Aorta (tissue), 5 donors: ENCODE measurements around the gene FIGN. TPM values are rescaled to one million over a fixed set of nuclear protein-coding genes. Genes with fewer than 3 reads are reported as not detected.

Experiments used
- ATAC-seq: fragments of 200-7000 bp; cut with Tn5 transposase; one replicate; pipeline ENCODE4 v1.9.1; 2022; ENCODE audit warnings: moderate library complexity; ENCODE audit not compliant: low FRiP score
- DNase-seq, 2 donors: peaks; one replicate each; pipeline ENCODE4 v3.0.0-alpha.2; 2020
- H3K27ac ChIP-seq, 2 donors: one replicate each; pipeline ENCODE4 v1.5.1; 2013; ENCODE audit warnings: low read length in 2 of 2, mild to moderate bottlenecking in 2 of 2, moderate library complexity in 2 of 2, control low read depth in 1 of 2, inconsistent platforms in 1 of 2, low read depth in 1 of 2
- H3K27me3 ChIP-seq, 2 donors: one replicate each; pipeline ENCODE4 v1.6.1; 2013; ENCODE audit warnings: control low read depth in 1 of 2, low read length in 1 of 2, mild to moderate bottlenecking in 1 of 2, moderate library complexity in 1 of 2; ENCODE audit not compliant: insufficient read depth in 2 of 2, control insufficient read depth in 1 of 2
- H3K36me3 ChIP-seq, 2 donors: one replicate each; pipeline ENCODE4 v1.6.1; 2013; ENCODE audit warnings: control low read depth in 1 of 2, low read length in 1 of 2, mild to moderate bottlenecking in 1 of 2; ENCODE audit not compliant: insufficient read depth in 2 of 2, control insufficient read depth in 1 of 2
- H3K4me1 ChIP-seq, 2 donors: one replicate each; pipeline ENCODE4 v1.6.1; 2013; ENCODE audit warnings: low read length in 2 of 2, control low read depth in 1 of 2, mild to moderate bottlenecking in 1 of 2, moderate library complexity in 1 of 2; ENCODE audit not compliant: insufficient read depth in 2 of 2, control insufficient read depth in 1 of 2
- H3K4me3 ChIP-seq, 2 donors: one replicate each; pipeline ENCODE4 v1.5.1; 2013; ENCODE audit warnings: low read length in 2 of 2, control low read depth in 1 of 2, mild to moderate bottlenecking in 1 of 2
- H3K9me3 ChIP-seq: one replicate; pipeline ENCODE4 v1.6.1; 2013; ENCODE audit warnings: mild to moderate bottlenecking, low read length; ENCODE audit not compliant: control insufficient read depth
- WGBS, 2 donors: extraction: QIAGEN DNeasy Blood & Tissue Kit; methylation state at CpG; one replicate each; pipeline ENCODE4 v1.1.7; 2013; 5-methylcytosine and 5-hydroxymethylcytosine counted together
- intact Hi-C, 2 donors: fragments of 100-400 bp; cut with DNase I; formaldehyde crosslinking; loops; one replicate each; pipeline versions ENCODE4 v1.14.2 to v1.15.0; 2022
- polyA plus RNA-seq, 2 donors: library from polyadenylated mRNA; stranded (reverse); fragments of 200-250 nt; gene quantifications; one replicate each; pipeline ENCODE4 v1.2.3, GENCODE V29; 2013
- total RNA-seq, 2 donors: library from RNA; stranded (reverse); fragmentation: NEBNext Ultra II Directional; extraction: Animal tissue kit (Norgen Biotek cat#: 25700); gene quantifications; one replicate each; pipeline ENCODE4 v1.2.1, GENCODE V29; 2021
- donor health status: healthy with polysubstance abuse.
- donor health status: Bipolar disorder and iron deficiency.
- donor health status: DM: no; HTN: no; CAD: no.
- donor health status: DM: no; HTN: no; CAD: no.
- donor health status: DM: yes; HTN: yes; CAD: no.

Gene FIGN
- total and polyA plus RNA-seq, 4 donors = 1.6 to 27.8 (median 8.3) TPM

GRCh38 chr2:163768881-163769695 lies 33.3 kb upstream of the FIGN start:
- Histone ChIP-seq H3K27me3 (no peaks in the 10 kb centered on the region), H3K36me3 (no peaks in the 10 kb centered on the region), H3K4me3 (no peak overlapping the region), H3K9me3 (no peaks in the 10 kb centered on the region), H3K4me1 (no peaks in the 10 kb centered on the region), H3K27ac (no peak overlapping the region)
- WGBS, 2 donors = 25 to 29% methylated on average over 7 of the region's 7 CpGs
- no peak for ATAC-seq
- DNase-seq = no peak
- intact Hi-C loops = no loop called here

GRCh38 chr2:163767097-163767496 lies 31.3 kb upstream of the FIGN start:
- ATAC-seq (no peak), DNase-seq (no peak)
- no peaks in the 10 kb centered on the region for H3K4me1 ChIP-seq
- no peak overlapping the region for H3K4me3 ChIP-seq
- no peaks in the 10 kb centered on the region for H3K36me3 ChIP-seq
- WGBS, 2 donors = 86 to 93% methylated on average over 4 of the region's 4 CpGs
- H3K9me3 ChIP-seq = no peaks in the 10 kb centered on the region
- no peaks in the 10 kb centered on the region for H3K27me3 ChIP-seq
- intact Hi-C loops = no loop called here
- no peak overlapping the region for H3K27ac ChIP-seq

GRCh38 chr2:163764566-163764965 lies 28.8 kb upstream of the FIGN start:
- no peaks in the 10 kb centered on the region for H3K9me3 ChIP-seq
- H3K27ac ChIP-seq = no peak overlapping the region
- no peak overlapping the region for H3K4me3 ChIP-seq
- no peaks in the 10 kb centered on the region for H3K36me3 ChIP-seq
- no peaks in the 10 kb centered on the region for H3K4me1 ChIP-seq
- WGBS, 2 donors = 85 to 94% methylated on average over 3 of the region's 3 CpGs
- H3K27me3 ChIP-seq = no peaks in the 10 kb centered on the region
- DNase-seq (no peak), ATAC-seq (no peak)
- intact Hi-C loops = no loop called here

- no peak overlapping the region for H3K4me3 ChIP-seq
- DNase-seq = no peak
- no peak overlapping the region for H3K27ac ChIP-seq
- H3K4me1 ChIP-seq = no peaks in the 10 kb centered on the region
- no peaks in the 10 kb centered on the region for H3K36me3 ChIP-seq
- 62 to 91% methylated on average over 2 of the region's 2 CpGs for WGBS, 2 donors
- H3K27me3 ChIP-seq = no peaks in the 10 kb centered on the region
- intact Hi-C loops = no loop called here
- no peaks in the 10 kb centered on the region for H3K9me3 ChIP-seq
- ATAC-seq = no peak
These were observed 23.2 kb upstream of the FIGN start for GRCh38 chr2:163759013-163759412.

- intact Hi-C loops = no loop called here
- Histone ChIP-seq H3K4me3 (no peak overlapping the region), H3K27me3 (no peaks in the 10 kb centered on the region), H3K36me3 (no peaks in the 10 kb centered on the region), H3K4me1 (peaks cover 0 to 2% of the 10 kb centered on the region in 2 donors), H3K27ac (no peak overlapping the region), H3K9me3 (no peaks in the 10 kb centered on the region)
- 86 to 92% methylated on average over 1 of the region's 1 CpG for WGBS, 2 donors
- ATAC-seq = no peak
- no peak for DNase-seq
These were observed 22.0 kb upstream of the FIGN start for GRCh38 chr2:163757814-163758213.

- ATAC-seq = no peak
- H3K36me3 ChIP-seq = no peaks in the 10 kb centered on the region
- H3K27ac ChIP-seq = no peak overlapping the region
- DNase-seq = no peak
- no peaks in the 10 kb centered on the region for H3K9me3 ChIP-seq
- H3K4me1 ChIP-seq = peaks cover 0 to 2% of the 10 kb centered on the region in 2 donors
- H3K4me3 ChIP-seq = no peak overlapping the region
- H3K27me3 ChIP-seq = no peaks in the 10 kb centered on the region
- intact Hi-C loops = no loop called here
- 54 to 58% methylated on average over 4 of the region's 4 CpGs for WGBS, 2 donors
These were observed 20.8 kb upstream of the FIGN start for GRCh38 chr2:163756588-163756987.

GRCh38 chr2:163755366-163755765 lies 19.6 kb upstream of the FIGN start:
- Histone ChIP-seq H3K27me3 (no peaks in the 10 kb centered on the region), H3K4me1 (peaks cover 0 to 2% of the 10 kb centered on the region in 2 donors), H3K9me3 (no peaks in the 10 kb centered on the region), H3K36me3 (no peaks in the 10 kb centered on the region), H3K4me3 (no peak overlapping the region), H3K27ac (no peak overlapping the region)
- ATAC-seq (no peak), DNase-seq (no peak)
- WGBS, 2 donors = 87 to 95% methylated on average over 2 of the region's 2 CpGs
- intact Hi-C loops = no loop called here

GRCh38 chr2:163753726-163754125 lies 17.9 kb upstream of the FIGN start:
- Histone ChIP-seq H3K9me3 (no peaks in the 10 kb centered on the region), H3K4me1 (peaks cover 0 to 2% of the 10 kb centered on the region in 2 donors), H3K27me3 (no peaks in the 10 kb centered on the region), H3K36me3 (no peaks in the 10 kb centered on the region), H3K4me3 (no peak overlapping the region), H3K27ac (no peak overlapping the region)
- DNase-seq = no peak
- intact Hi-C loops = no loop called here
- no peak for ATAC-seq
- WGBS, 2 donors = 3 to 4% methylated on average over 2 of the region's 2 CpGs

- DNase-seq (no peak), ATAC-seq (no peak)
- Histone ChIP-seq H3K4me1 (peaks cover 0 to 2% of the 10 kb centered on the region in 2 donors), H3K27ac (no peak overlapping the region), H3K4me3 (no peak overlapping the region), H3K36me3 (no peaks in the 10 kb centered on the region), H3K27me3 (no peaks in the 10 kb centered on the region), H3K9me3 (no peaks in the 10 kb centered on the region)
- WGBS, 2 donors = 93 to 94% methylated on average over 5 of the region's 5 CpGs
- intact Hi-C loops = no loop called here
These were observed 16.5 kb upstream of the FIGN start for GRCh38 chr2:163752267-163752666.
